MCF 10A (cell line): ENCODE measurements around the gene CD47. TPM values are rescaled to one million over a fixed set of nuclear protein-coding genes. Genes with fewer than 3 reads are reported as not detected.

Experiments
- BruUV-seq: library from RNA; stranded (reverse); fragments of 400-500 nt; replicated peaks from 2 replicates; lab custom pipeline; 2021; lab: Mats Ljungman, UMichigan
- CTCF ChIA-PET: fragments of 300-600 bp; sonication (Branson Sonifier 250); formaldehyde crosslinking; extraction: SDS; loops from one replicate; lab custom pipeline; 2021; ENCODE audit warnings: antibody characterized with exemption, inconsistent platforms; lab: Yijun Ruan, JAX
- POLR2A ChIA-PET: fragments of 300-600, 350-650 bp; sonication (Branson Sonifier 250); formaldehyde crosslinking; extraction: SDS; loops from one replicate; lab custom pipeline; 2020; ENCODE audit warnings: antibody characterized with exemption, inconsistent platforms; lab: Yijun Ruan, JAX
- DNase-seq: peaks from one replicate; pipeline ENCODE4 v3.0.0-alpha.2; 2018; ENCODE audit not compliant: unreplicated experiment
- H3K27ac Mint-ChIP-seq: one replicate; pipeline ENCODE4 v1.8.0; 2022; ENCODE audit warnings: mild to moderate bottlenecking, low read depth, mixed read lengths; ENCODE audit not compliant: unreplicated experiment
- H3K27me3 Mint-ChIP-seq: one replicate; pipeline ENCODE4 v1.8.0; 2022; ENCODE audit warnings: mixed read lengths; ENCODE audit not compliant: insufficient read depth, unreplicated experiment
- H3K36me3 Mint-ChIP-seq: one replicate; pipeline ENCODE4 v1.8.0; 2022; ENCODE audit warnings: mild to moderate bottlenecking, moderate library complexity, mixed read lengths; ENCODE audit not compliant: insufficient read depth, unreplicated experiment
- H3K4me1 Mint-ChIP-seq: one replicate; pipeline ENCODE4 v1.8.0; 2022; ENCODE audit warnings: mixed read lengths; ENCODE audit not compliant: insufficient read depth, unreplicated experiment
- H3K4me3 Mint-ChIP-seq: one replicate; pipeline ENCODE4 v1.8.0; 2022; ENCODE audit warnings: mild to moderate bottlenecking, moderate library complexity, mixed read lengths; ENCODE audit not compliant: unreplicated experiment
- H3K9me3 Mint-ChIP-seq: one replicate; pipeline ENCODE4 v1.8.0; 2022; ENCODE audit warnings: mixed read lengths; ENCODE audit not compliant: unreplicated experiment
- intact Hi-C: fragments of 100-400 bp; cut with micrococcal nuclease; formaldehyde crosslinking; loops from 2 replicates; pipeline ENCODE4 v1.14.1; 2022
- total RNA-seq: library from RNA; stranded (reverse); gene quantifications from 2 replicates; pipeline ENCODE4 v1.2.3, GENCODE V29; 2022
- TF ChIP-seq, protein P1 (sequence below): fragments of 200-600 bp; IDR thresholded peaks from one replicate; pipeline ENCODE4 v1.8.0; 2022; ENCODE audit warnings: antibody characterized with exemption, mild to moderate bottlenecking; ENCODE audit not compliant: unreplicated experiment

The CD47 gene
- total RNA-seq, 1 experiment from 2014 or later = 28.5 TPM

DNA sequence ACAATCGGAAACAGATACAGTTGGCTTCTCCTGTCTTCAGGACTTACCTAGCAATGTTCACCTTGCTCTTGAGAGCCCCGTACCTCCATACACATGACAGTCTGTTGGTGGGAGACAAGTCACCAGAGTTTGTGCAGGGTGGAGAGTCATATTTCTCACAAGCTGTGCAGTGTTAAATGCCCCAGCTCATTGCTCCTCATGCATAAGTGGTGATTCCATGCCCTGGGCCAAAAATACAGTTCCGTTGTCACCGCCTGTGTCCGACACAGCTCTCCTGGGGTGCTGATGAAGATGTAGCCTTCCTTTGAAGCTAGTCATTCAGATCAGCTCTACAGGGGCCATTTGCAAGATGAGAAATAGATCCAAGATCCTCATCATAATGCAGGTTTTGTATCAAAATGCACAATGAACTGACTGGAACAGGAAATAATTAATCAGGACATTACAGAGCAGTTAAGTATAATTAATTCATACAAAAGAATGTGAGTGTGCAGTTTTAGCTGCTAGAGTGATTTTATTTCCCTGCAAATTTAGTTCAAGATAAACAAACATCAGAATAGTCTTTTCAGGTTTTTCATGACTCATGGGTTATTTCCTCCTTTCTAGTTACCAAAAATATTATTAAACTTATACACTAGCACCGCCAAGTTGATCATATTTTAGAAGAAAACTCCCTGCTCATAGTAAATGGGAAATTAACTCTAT is 66.5 kb downstream of the CD47 start:
- H3K27me3 Mint-ChIP-seq = no peaks in the 10 kb centered on the region
- H3K9me3 Mint-ChIP-seq = no peaks in the 10 kb centered on the region
- no peak for DNase-seq
- TF ChIP-seq, protein P1, sequence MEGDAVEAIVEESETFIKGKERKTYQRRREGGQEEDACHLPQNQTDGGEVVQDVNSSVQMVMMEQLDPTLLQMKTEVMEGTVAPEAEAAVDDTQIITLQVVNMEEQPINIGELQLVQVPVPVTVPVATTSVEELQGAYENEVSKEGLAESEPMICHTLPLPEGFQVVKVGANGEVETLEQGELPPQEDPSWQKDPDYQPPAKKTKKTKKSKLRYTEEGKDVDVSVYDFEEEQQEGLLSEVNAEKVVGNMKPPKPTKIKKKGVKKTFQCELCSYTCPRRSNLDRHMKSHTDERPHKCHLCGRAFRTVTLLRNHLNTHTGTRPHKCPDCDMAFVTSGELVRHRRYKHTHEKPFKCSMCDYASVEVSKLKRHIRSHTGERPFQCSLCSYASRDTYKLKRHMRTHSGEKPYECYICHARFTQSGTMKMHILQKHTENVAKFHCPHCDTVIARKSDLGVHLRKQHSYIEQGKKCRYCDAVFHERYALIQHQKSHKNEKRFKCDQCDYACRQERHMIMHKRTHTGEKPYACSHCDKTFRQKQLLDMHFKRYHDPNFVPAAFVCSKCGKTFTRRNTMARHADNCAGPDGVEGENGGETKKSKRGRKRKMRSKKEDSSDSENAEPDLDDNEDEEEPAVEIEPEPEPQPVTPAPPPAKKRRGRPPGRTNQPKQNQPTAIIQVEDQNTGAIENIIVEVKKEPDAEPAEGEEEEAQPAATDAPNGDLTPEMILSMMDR = no peak
- H3K36me3 Mint-ChIP-seq = no peaks in the 10 kb centered on the region
- no peak overlapping the region for H3K27ac Mint-ChIP-seq
- ChIA-PET POLR2A (interaction anchor here (0.7 kb wide), 1 partner anchor 445 kb away, joined by 3 read pairs; no protein-coding TSS in a partner anchor), CTCF (interaction anchor here (0.6 kb wide), 1 partner anchor 9 kb away, joined by 3 read pairs; no protein-coding TSS in a partner anchor)
- BruUV-seq = no TSS peak
- H3K4me3 Mint-ChIP-seq = no peak overlapping the region
- H3K4me1 Mint-ChIP-seq = no peaks in the 10 kb centered on the region
- intact Hi-C loops = no loop called here

DNA sequence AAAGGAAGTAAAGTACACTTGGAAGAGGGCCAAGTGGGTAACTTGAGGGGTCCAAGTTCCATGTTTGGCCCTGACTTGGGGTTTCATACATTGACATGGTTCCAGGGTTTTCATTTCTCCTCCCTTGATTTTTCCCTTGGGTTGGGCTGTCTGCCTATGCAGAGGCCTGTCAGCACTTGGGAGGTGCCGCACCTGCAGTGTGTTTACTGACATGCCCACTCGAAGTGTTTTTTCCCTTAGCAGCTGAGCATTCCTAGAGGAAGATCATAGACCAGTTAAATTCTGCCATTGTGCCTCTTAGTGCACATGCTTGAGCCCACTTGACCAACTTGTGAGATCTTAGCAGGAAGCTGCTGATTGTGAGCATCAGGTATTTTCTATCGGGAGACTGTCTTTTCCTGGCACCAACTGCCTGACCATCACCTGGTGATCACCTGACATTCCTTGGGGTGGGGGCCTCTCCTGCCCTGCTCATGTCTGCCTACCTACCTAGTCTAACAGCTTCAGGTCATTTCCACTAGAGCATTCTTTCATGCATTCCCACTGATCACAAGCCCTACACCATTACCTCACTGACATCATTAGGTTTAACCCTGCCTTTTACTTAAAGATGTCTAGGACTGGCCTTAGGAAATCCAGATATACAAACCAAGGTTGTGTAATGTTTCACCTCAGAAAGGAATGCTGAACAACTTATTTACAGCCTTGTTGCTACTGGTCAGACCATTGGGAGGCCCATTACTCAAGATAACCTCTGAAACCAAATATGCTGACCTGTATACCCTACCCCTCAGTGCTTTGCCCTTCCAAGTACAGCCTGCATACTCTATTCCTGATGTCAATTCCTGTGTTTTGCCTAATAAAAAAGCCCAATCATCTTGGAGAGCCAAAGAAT is 68.3 kb downstream of the CD47 start:
- BruUV-seq = no TSS peak
- ChIA-PET POLR2A (no interaction called here), CTCF (interaction anchor here (0.6 kb wide), 1 partner anchor 770 kb away, joined by 3 read pairs; no protein-coding TSS in a partner anchor)
- intact Hi-C loops = no loop called here
- no peak overlapping the region for H3K4me3 Mint-ChIP-seq
- no peaks in the 10 kb centered on the region for H3K27me3 Mint-ChIP-seq
- no peaks in the 10 kb centered on the region for H3K9me3 Mint-ChIP-seq
- H3K27ac Mint-ChIP-seq = no peak overlapping the region
- no peak for DNase-seq
- H3K36me3 Mint-ChIP-seq = no peaks in the 10 kb centered on the region
- no peaks in the 10 kb centered on the region for H3K4me1 Mint-ChIP-seq
- TF ChIP-seq, protein P1 = no peak

DNA sequence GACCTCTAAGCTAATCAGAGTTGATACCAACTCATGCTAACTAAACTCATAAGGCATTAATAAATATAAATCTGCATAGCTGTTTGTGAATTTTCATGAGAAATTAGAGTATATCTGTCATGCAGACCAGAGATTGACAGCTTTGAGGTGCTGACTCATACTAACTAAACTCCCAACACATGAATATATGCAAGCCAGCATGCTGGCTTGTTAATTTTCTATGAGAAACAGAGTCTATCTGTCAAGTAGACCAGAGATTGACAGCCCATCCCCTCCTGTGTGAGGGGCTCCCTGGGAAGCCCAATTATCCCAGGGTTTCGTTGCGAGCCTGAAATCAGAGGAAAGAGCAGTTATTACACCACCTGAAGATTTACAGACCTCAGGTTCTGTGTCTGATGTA is 69.3 kb downstream of the CD47 start:
- no TSS peak for BruUV-seq

More for the DNA sequence above, 69.3 kb downstream of the CD47 start:
- Mint-ChIP-seq H3K36me3 (no peaks in the 10 kb centered on the region), H3K4me3 (no peak overlapping the region), H3K27me3 (no peaks in the 10 kb centered on the region), H3K9me3 (no peaks in the 10 kb centered on the region), H3K4me1 (no peaks in the 10 kb centered on the region), H3K27ac (no peak overlapping the region)
- ChIA-PET POLR2A (no interaction called here), CTCF (interaction anchor here (0.7 kb wide), 1 partner anchor 456 kb away, joined by 3 read pairs; no protein-coding TSS in a partner anchor)
- intact Hi-C loops = no loop called here
- TF ChIP-seq, protein P1 = no peak
- no peak for DNase-seq
